ENCODE measurements around the gene STAT5A. TPM values are rescaled to one million over a fixed set of nuclear protein-coding genes. Genes with fewer than 3 reads are reported as not detected.

Gene STAT5A
- polyA plus RNA-seq, 1 donor from 2014 or later = 0.28 TPM

GRCh38 chr17:42307362-42307927 lies 19.1 kb downstream of the STAT5A start:
- Histone ChIP-seq H3K9ac (ENCODE audit: low read length) (no peak overlapping the region), H3K36me3 (ENCODE audit: insufficient read depth, low read length) (no peaks in the 10 kb centered on the region), H3K9me3 (ENCODE audit: low read length) (no peaks in the 10 kb centered on the region), H3K9me2 (ENCODE audit: insufficient read depth, low read length) (no peaks in the 10 kb centered on the region), H3K27ac (ENCODE audit: low read length) (no peak overlapping the region), H3K4me3 (ENCODE audit: low read length) (no peak overlapping the region), H2AFZ (ENCODE audit: low read depth, low read length) (no peak overlapping the region), H3F3A (ENCODE audit: insufficient read depth, low read length, poor library complexity, severe bottlenecking) (no peaks in the 10 kb centered on the region), H3K79me2 (replicated peaks; ENCODE audit: insufficient read depth, low read length) (no peaks in the 10 kb centered on the region), H3K27me3 (ENCODE audit: insufficient read depth, low read depth, low read length) (no peaks in the 10 kb centered on the region), H4K20me1 (ENCODE audit: insufficient read depth) (no peaks in the 10 kb centered on the region), H3K4me2 (ENCODE audit: low read length) (no peak overlapping the region)
- TF ChIP-seq MXI1 (conservative IDR thresholded peaks at IDR 0.05; ENCODE audit: poor library complexity, severe bottlenecking) (no peak), CTCF (IDR thresholded peaks at IDR 0.05; ENCODE audit: poor library complexity, severe bottlenecking) (no peak), TAF1 (IDR thresholded peaks at IDR 0.05; ENCODE audit: low read depth) (no peak), EZH2 (IDR thresholded peaks at IDR 0.05; ENCODE audit: borderline replicate concordance, insufficient read depth, low read length, poor library complexity, severe bottlenecking) (no peak), RAD21 (conservative IDR thresholded peaks at IDR 0.05) (no peak), SMC3 (conservative IDR thresholded peaks at IDR 0.05; ENCODE audit: poor library complexity) (no peak), REST (IDR thresholded peaks at IDR 0.05; ENCODE audit: borderline replicate concordance) (no peak), POLR2AphosphoS5 (IDR thresholded peaks at IDR 0.05) (no peak), EP300 (conservative IDR thresholded peaks at IDR 0.05; ENCODE audit: poor library complexity, severe bottlenecking) (no peak)

GRCh38 chr17:42308446-42308845 lies 20.1 kb downstream of the STAT5A start:
- H3K27ac ChIP-seq (ENCODE audit: low read length) = no peak overlapping the region
- no peaks in the 10 kb centered on the region for H3K9me3 ChIP-seq (ENCODE audit: low read length)
- no peak overlapping the region for H3K4me2 ChIP-seq (ENCODE audit: low read length)
- no peaks in the 10 kb centered on the region for H3K9me2 ChIP-seq (ENCODE audit: insufficient read depth, low read length)
- no peak overlapping the region for H3K9ac ChIP-seq (ENCODE audit: low read length)
- no peaks in the 10 kb centered on the region for H3K79me2 ChIP-seq (replicated peaks; ENCODE audit: insufficient read depth, low read length)
- TF ChIP-seq POLR2AphosphoS5 (IDR thresholded peaks at IDR 0.05) (no peak), REST (IDR thresholded peaks at IDR 0.05; ENCODE audit: borderline replicate concordance) (no peak), EZH2 (IDR thresholded peaks at IDR 0.05; ENCODE audit: borderline replicate concordance, insufficient read depth, low read length, poor library complexity, severe bottlenecking) (no peak), RAD21 (conservative IDR thresholded peaks at IDR 0.05) (no peak), CTCF (IDR thresholded peaks at IDR 0.05; ENCODE audit: poor library complexity, severe bottlenecking) (no peak), MXI1 (conservative IDR thresholded peaks at IDR 0.05; ENCODE audit: poor library complexity, severe bottlenecking) (no peak), TAF1 (IDR thresholded peaks at IDR 0.05; ENCODE audit: low read depth) (no peak), EP300 (conservative IDR thresholded peaks at IDR 0.05; ENCODE audit: poor library complexity, severe bottlenecking) (no peak), SMC3 (conservative IDR thresholded peaks at IDR 0.05; ENCODE audit: poor library complexity) (no peak)
- H3F3A ChIP-seq (ENCODE audit: insufficient read depth, low read length, poor library complexity, severe bottlenecking) = no peaks in the 10 kb centered on the region
- H3K4me3 ChIP-seq (ENCODE audit: low read length) = no peak overlapping the region
- H3K27me3 ChIP-seq (ENCODE audit: insufficient read depth, low read depth, low read length) = no peaks in the 10 kb centered on the region
- H2AFZ ChIP-seq (ENCODE audit: low read depth, low read length) = no peak overlapping the region
- H3K36me3 ChIP-seq (ENCODE audit: insufficient read depth, low read length) = no peaks in the 10 kb centered on the region
- H4K20me1 ChIP-seq (ENCODE audit: insufficient read depth) = no peaks in the 10 kb centered on the region
